A549 (cell line): ENCODE results near the gene ZNF827. TPM values are rescaled to one million over a fixed set of nuclear protein-coding genes. Genes with fewer than 3 reads are reported as not detected.
A peak's percentile ranks its signal among the peaks of the same experiment; 100 is the strongest.

Experiments
- ATAC-seq, 2 experiments: fragments of 200-7000 bp in 1 of 2; fragments of >200 bp in 1 of 2; cut with Nextera tagmentation in 1 of 2; cut with Tn5 transposase in 1 of 2; 3 replicates each; pipeline versions ENCODE4 v1.8.0 to v1.9.1; 2018 to 2020; ENCODE audit warnings: mild to moderate bottlenecking in 1 of 2, moderate library complexity in 1 of 2
- CTCF ChIA-PET: fragments of 300-600 bp; sonication (Branson Sonifier 250); formaldehyde crosslinking; extraction: SDS; loops from one replicate; lab custom pipeline; 2021; ENCODE audit warnings: antibody characterized with exemption, inconsistent platforms; lab: Yijun Ruan, JAX
- POLR2A ChIA-PET: fragments of 350-600 bp; formaldehyde crosslinking; extraction: SDS; loops from one replicate; lab custom pipeline; 2021; ENCODE audit warnings: antibody characterized with exemption, inconsistent platforms; lab: Yijun Ruan, JAX
- DNase-seq, 2 experiments: peaks; one replicate each; pipeline versions ENCODE4 v3.0.0 to v3.0.0-alpha.2; 2011 to 2016; ENCODE audit warnings: low read depth in 1 of 2, low spot score in 1 of 2
- FAIRE-seq: peaks from 2 replicates; lab custom pipeline; 2011; peaks lifted over from hg19 to GRCh38; lab: Jason Lieb, UNC
- H3K27ac ChIP-seq, 2 experiments: fragments of >200 bp; sonication (Bioruptor Twin); formaldehyde crosslinking; 3 replicates each; pipeline ENCODE4 v1.5.1; 2016 to 2017
- H3K4me1 ChIP-seq: fragments of >200 bp; sonication (Bioruptor Twin); formaldehyde crosslinking; 3 replicates; pipeline ENCODE4 v1.6.1; 2016
- H3K4me2 ChIP-seq: fragments of >200 bp; sonication (Bioruptor Twin); formaldehyde crosslinking; 3 replicates; pipeline ENCODE4 v1.6.1; 2016
- H3K4me3 ChIP-seq: fragments of >200 bp; sonication (Bioruptor Twin); formaldehyde crosslinking; 3 replicates; pipeline ENCODE4 v1.5.1; 2016
- H3K9me3 ChIP-seq: fragments of >200 bp; sonication (Bioruptor Twin); formaldehyde crosslinking; 3 replicates; pipeline ENCODE4 v1.6.1; 2016
- FOSB ChIP-seq: fragments of 250-450 bp; sonication (Bioruptor Pico); IDR thresholded peaks from 2 replicates; pipeline ENCODE4 v1.5.0; 2020; ENCODE audit warnings: mild to moderate bottlenecking, moderate library complexity
- FOSL2 ChIP-seq, 2 experiments: fragments of 450-650 bp in 1 of 2; fragments of >200 bp in 1 of 2; sonication (Bioruptor Twin) in 1 of 2; formaldehyde crosslinking; IDR thresholded peaks; 2 replicates each; pipeline versions ENCODE4 v1.5.0 to v1.6.1; 2016 to 2020; ENCODE audit warnings: mild to moderate bottlenecking in 1 of 2, moderate library complexity in 1 of 2
- GATA3 ChIP-seq: IDR thresholded peaks from 2 replicates; pipeline ENCODE4 v1.6.1; 2012; ENCODE audit warnings: borderline replicate concordance
- HEYL ChIP-seq: fragments of 250-450 bp; sonication (Bioruptor Pico); IDR thresholded peaks from 2 replicates; pipeline ENCODE4 v1.8.0; 2021; ENCODE audit warnings: mild to moderate bottlenecking, moderate library complexity
- HOXB13 ChIP-seq: fragments of 250-450 bp; sonication (Bioruptor Pico); IDR thresholded peaks from 2 replicates; pipeline ENCODE4 v1.5.0; 2020; ENCODE audit warnings: low read depth, mild to moderate bottlenecking, moderate library complexity
- HOXB5 ChIP-seq: fragments of 250-450 bp; sonication (Bioruptor Pico); IDR thresholded peaks from 2 replicates; pipeline ENCODE4 v1.5.0; 2020; ENCODE audit warnings: mild to moderate bottlenecking, moderate library complexity
- KDM5A ChIP-seq: fragments of 200-600 bp; sonication (generic); IDR thresholded peaks from 2 replicates; pipeline ENCODE4 v1.6.1; 2016; ENCODE audit warnings: antibody characterized with exemption, mild to moderate bottlenecking
- NFE2L2 ChIP-seq: fragments of 150-350 bp; conservative IDR thresholded peaks from 2 replicates; pipeline ENCODE4 v1.6.1; 2014; ENCODE audit warnings: low read length
- NR3C1 ChIP-seq: fragments of >200 bp; sonication (Bioruptor Twin); formaldehyde crosslinking; IDR thresholded peaks from 3 replicates; pipeline ENCODE4 v1.6.1; 2017
- RARB ChIP-seq: fragments of 250-450 bp; sonication (Bioruptor Pico); IDR thresholded peaks from 2 replicates; pipeline ENCODE4 v1.8.0; 2021; ENCODE audit warnings: mild to moderate bottlenecking, moderate library complexity
- RFX5 ChIP-seq: fragments of 450-650 bp; IDR thresholded peaks from 2 replicates; pipeline ENCODE4 v1.7.1; 2014; ENCODE audit warnings: antibody characterized with exemption, mild to moderate bottlenecking, moderate library complexity
- SMC3 ChIP-seq: fragments of >200 bp; sonication (Bioruptor Twin); formaldehyde crosslinking; IDR thresholded peaks from 3 replicates; pipeline ENCODE4 v1.6.1; 2018; ENCODE audit warnings: inconsistent platforms
- SREBF2 ChIP-seq: fragments of 450-650 bp; IDR thresholded peaks from 2 replicates; pipeline ENCODE4 v1.6.1; 2014; ENCODE audit warnings: mild to moderate bottlenecking, moderate library complexity
- ZC3H11A ChIP-seq: fragments of 450-650 bp; IDR thresholded peaks from 2 replicates; pipeline ENCODE4 v1.6.1; 2014; ENCODE audit warnings: antibody characterized with exemption, mild to moderate bottlenecking
- ZNF302 ChIP-seq: fragments of 250-450 bp; sonication (Bioruptor Pico); IDR thresholded peaks from 2 replicates; pipeline ENCODE4 v1.9.0; 2021; ENCODE audit warnings: inconsistent platforms, mild to moderate bottlenecking, moderate library complexity
- ZSCAN20 ChIP-seq: fragments of 250-450 bp; sonication (Bioruptor Pico); IDR thresholded peaks from 2 replicates; pipeline ENCODE4 v1.8.0; 2022; ENCODE audit warnings: mild to moderate bottlenecking, moderate library complexity
- WGBS: methylation state at CpG from one replicate; pipeline ENCODE4 v1.1.6; 2017; ENCODE audit errors: missing lambda C conversion rate; 5-methylcytosine and 5-hydroxymethylcytosine counted together
- polyA plus RNA-seq, 4 experiments: library from polyadenylated mRNA; depleted of rRNA in 3 of 4; stranded (reverse); fragments of >200 nt; fragmentation: RNase III in 1 of 4; extraction: RNeasy Plus Mini Kit Qiagen cat#74134 plus additional on column Dnase treatment in 1 of 4; gene quantifications; 2 replicates in 3 of 4; 3 replicates in 1 of 4; pipeline ENCODE4 v1.2.3, GENCODE V29; 2011 to 2017
- TF ChIP-seq, protein P1 (sequence below): IDR thresholded peaks from 2 replicates; pipeline ENCODE4 v1.6.1; 2012
- TF ChIP-seq, protein P2 (sequence below): fragments of >200 bp; sonication (Bioruptor Twin); formaldehyde crosslinking; IDR thresholded peaks from 2 replicates; pipeline ENCODE4 v1.6.1; 2016
- TF ChIP-seq, protein P3 (sequence below): fragments of 250-450 bp; sonication (Bioruptor Pico); IDR thresholded peaks from 2 replicates; pipeline ENCODE4 v1.5.0; 2020; ENCODE audit warnings: low read depth, mild to moderate bottlenecking, moderate library complexity
- TF ChIP-seq, protein P4 (sequence below): fragments of 200-600 bp; sonication (generic); IDR thresholded peaks from 2 replicates; pipeline ENCODE4 v1.6.1; 2016; ENCODE audit warnings: antibody characterized with exemption, mild to moderate bottlenecking, moderate library complexity
- TF ChIP-seq, protein P5 (sequence below): fragments of 150-350 bp; IDR thresholded peaks from 2 replicates; pipeline ENCODE4 v1.6.1; 2014; ENCODE audit warnings: low read depth, mild to moderate bottlenecking, low read length
- TF ChIP-seq, protein P6 (sequence below): IDR thresholded peaks from 2 replicates; pipeline ENCODE4 v1.6.1; 2012

ZNF827 gene
- polyA plus RNA-seq, 2 of the 4 experiments (the other 2 are of a cell fraction), result 3.8 to 4.2 TPM

DNA sequence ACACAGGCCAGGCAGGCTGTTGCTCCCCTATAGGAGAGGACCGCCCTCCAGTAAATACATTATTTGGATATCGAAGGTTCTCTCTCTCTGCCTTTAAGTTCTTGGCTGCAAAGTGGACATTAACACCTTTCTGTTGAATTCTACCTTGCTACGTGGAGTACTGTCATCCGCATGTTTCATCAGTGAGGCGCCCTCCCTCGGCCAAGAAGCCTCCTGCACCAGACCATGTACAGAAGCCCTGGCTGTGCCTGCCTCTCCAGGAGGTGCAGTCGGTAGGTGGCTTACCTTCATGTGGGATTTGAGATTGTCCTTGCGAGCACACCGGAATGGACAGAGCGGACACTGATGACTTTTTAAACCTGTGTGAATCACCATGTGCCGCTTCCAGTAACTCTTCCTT lies 46.7 kb downstream of the ZNF827 start:
- Histone ChIP-seq H3K4me1 (no peaks in the 10 kb centered on the region), H3K4me2 (no peak overlapping the region), H3K27ac (no peak overlapping the region), H3K9me3 (no peaks in the 10 kb centered on the region), H3K4me3 (no peak overlapping the region)
- 74% methylated on average over 7 of the region's 11 CpGs for WGBS
- CTCF ChIA-PET, result no interaction called here
- no peak for DNase-seq
- no peak for FAIRE-seq
- ATAC-seq, result peak in 1 of 2 experiments; percentile 50; a peak in 1 of 6 replicates
- TF ChIP-seq, protein P1, sequence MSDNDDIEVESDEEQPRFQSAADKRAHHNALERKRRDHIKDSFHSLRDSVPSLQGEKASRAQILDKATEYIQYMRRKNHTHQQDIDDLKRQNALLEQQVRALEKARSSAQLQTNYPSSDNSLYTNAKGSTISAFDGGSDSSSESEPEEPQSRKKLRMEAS, result no peak
- TF ChIP-seq, protein P2, sequence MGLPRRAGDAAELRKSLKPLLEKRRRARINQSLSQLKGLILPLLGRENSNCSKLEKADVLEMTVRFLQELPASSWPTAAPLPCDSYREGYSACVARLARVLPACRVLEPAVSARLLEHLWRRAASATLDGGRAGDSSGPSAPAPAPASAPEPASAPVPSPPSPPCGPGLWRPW, result no peak
- TF ChIP-seq, protein P3, sequence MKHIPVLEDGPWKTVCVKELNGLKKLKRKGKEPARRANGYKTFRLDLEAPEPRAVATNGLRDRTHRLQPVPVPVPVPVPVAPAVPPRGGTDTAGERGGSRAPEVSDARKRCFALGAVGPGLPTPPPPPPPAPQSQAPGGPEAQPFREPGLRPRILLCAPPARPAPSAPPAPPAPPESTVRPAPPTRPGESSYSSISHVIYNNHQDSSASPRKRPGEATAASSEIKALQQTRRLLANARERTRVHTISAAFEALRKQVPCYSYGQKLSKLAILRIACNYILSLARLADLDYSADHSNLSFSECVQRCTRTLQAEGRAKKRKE (CRISPR knock-in tag), result no peak
- TF ChIP-seq ZNF302 (CRISPR knock-in tag) (no peak), NR3C1 (no peak), FOSL2 (IDR thresholded peaks at IDR 0.05) (no peak), FOSL2 (CRISPR knock-in tag; IDR thresholded peaks at IDR 0.05) (no peak), NFE2L2 (no peak), HOXB13 (CRISPR knock-in tag) (no peak), KDM5A (no peak), FOSB (no peak), HOXB5 (CRISPR knock-in tag) (no peak), HEYL (CRISPR knock-in tag) (no peak), SREBF2 (no peak), ZSCAN20 (CRISPR knock-in tag) (no peak), GATA3 (no peak), SMC3 (no peak), ZC3H11A (no peak)
- TF ChIP-seq, protein P4, sequence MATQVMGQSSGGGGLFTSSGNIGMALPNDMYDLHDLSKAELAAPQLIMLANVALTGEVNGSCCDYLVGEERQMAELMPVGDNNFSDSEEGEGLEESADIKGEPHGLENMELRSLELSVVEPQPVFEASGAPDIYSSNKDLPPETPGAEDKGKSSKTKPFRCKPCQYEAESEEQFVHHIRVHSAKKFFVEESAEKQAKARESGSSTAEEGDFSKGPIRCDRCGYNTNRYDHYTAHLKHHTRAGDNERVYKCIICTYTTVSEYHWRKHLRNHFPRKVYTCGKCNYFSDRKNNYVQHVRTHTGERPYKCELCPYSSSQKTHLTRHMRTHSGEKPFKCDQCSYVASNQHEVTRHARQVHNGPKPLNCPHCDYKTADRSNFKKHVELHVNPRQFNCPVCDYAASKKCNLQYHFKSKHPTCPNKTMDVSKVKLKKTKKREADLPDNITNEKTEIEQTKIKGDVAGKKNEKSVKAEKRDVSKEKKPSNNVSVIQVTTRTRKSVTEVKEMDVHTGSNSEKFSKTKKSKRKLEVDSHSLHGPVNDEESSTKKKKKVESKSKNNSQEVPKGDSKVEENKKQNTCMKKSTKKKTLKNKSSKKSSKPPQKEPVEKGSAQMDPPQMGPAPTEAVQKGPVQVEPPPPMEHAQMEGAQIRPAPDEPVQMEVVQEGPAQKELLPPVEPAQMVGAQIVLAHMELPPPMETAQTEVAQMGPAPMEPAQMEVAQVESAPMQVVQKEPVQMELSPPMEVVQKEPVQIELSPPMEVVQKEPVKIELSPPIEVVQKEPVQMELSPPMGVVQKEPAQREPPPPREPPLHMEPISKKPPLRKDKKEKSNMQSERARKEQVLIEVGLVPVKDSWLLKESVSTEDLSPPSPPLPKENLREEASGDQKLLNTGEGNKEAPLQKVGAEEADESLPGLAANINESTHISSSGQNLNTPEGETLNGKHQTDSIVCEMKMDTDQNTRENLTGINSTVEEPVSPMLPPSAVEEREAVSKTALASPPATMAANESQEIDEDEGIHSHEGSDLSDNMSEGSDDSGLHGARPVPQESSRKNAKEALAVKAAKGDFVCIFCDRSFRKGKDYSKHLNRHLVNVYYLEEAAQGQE, result no peak
- TF ChIP-seq, protein P5, sequence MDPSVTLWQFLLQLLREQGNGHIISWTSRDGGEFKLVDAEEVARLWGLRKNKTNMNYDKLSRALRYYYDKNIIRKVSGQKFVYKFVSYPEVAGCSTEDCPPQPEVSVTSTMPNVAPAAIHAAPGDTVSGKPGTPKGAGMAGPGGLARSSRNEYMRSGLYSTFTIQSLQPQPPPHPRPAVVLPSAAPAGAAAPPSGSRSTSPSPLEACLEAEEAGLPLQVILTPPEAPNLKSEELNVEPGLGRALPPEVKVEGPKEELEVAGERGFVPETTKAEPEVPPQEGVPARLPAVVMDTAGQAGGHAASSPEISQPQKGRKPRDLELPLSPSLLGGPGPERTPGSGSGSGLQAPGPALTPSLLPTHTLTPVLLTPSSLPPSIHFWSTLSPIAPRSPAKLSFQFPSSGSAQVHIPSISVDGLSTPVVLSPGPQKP, result no peak
- TF ChIP-seq, protein P6, sequence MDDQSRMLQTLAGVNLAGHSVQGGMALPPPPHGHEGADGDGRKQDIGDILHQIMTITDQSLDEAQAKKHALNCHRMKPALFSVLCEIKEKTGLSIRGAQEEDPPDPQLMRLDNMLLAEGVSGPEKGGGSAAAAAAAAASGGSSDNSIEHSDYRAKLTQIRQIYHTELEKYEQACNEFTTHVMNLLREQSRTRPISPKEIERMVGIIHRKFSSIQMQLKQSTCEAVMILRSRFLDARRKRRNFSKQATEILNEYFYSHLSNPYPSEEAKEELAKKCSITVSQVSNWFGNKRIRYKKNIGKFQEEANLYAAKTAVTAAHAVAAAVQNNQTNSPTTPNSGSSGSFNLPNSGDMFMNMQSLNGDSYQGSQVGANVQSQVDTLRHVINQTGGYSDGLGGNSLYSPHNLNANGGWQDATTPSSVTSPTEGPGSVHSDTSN, result no peak
- POLR2A ChIA-PET, result no interaction called here

DNA sequence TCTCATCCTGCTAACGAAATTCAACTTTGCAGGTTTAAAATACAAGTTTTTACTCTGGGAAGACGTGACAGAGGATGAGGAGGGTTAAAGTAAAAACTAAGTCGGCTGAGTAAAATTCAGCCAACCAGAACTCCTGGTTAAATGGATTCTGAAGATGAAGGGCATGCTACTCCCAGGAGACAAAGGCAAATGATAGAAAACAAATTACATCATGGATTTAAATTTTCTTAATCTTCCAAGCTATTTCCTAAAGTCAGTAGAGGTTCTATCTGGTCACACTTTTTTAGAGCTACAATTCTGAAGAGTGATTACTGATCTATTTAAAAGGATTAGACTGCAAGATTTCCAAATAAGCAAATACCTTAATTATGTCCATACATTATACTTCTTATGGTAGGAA lies 47.9 kb downstream of the ZNF827 start:
- ChIA-PET POLR2A (no interaction called here), CTCF (no interaction called here)
- H3K4me2 ChIP-seq, result no peak overlapping the region
- ATAC-seq (no peak), FAIRE-seq (no peak), DNase-seq (no peak)
- WGBS, result 83% methylated on average over 3 of the region's 3 CpGs
- no peak overlapping the region for H3K4me3 ChIP-seq
- no peaks in the 10 kb centered on the region for H3K9me3 ChIP-seq
- H3K4me1 ChIP-seq, result no peaks in the 10 kb centered on the region
- H3K27ac ChIP-seq, result no peak overlapping the region
- TF ChIP-seq RARB (CRISPR knock-in tag) (no peak), RFX5 (no peak), FOSB (no peak)
